PC-3 (cell line): Measurements from ENCODE around the gene TACC2. TPM values are rescaled to one million over a fixed set of nuclear protein-coding genes. Genes with fewer than 3 reads are reported as not detected.
"Not testable (repeated sequence)": the region's sequence is repeated elsewhere in the genome, so short reads cannot be mapped to it uniquely, and the experiment has no call there.

ENCODE experiments used
- ATAC-seq: fragments of 200-7000 bp; cut with Tn5 transposase; 2 replicates; pipeline ENCODE4 v1.9.1; 2020; ENCODE audit warnings: mild to moderate bottlenecking, moderate library complexity
- BruUV-seq: library from RNA; stranded (reverse); fragments of 400-500 nt; replicated peaks from 2 replicates; lab custom pipeline; 2021; lab: Mats Ljungman, UMichigan
- CTCF ChIA-PET: fragments of 300-600 bp; sonication (Branson Sonifier 250); formaldehyde crosslinking; loops from one replicate; lab custom pipeline; 2022; ENCODE audit warnings: antibody characterized with exemption; lab: Charles Lee
- POLR2A ChIA-PET: fragments of 300-600 bp; sonication (Branson Sonifier 250); formaldehyde crosslinking; loops from one replicate; lab custom pipeline; 2022; ENCODE audit warnings: antibody characterized with exemption; ENCODE audit not compliant: unreplicated experiment; lab: Charles Lee
- DNase-seq: peaks from one replicate; pipeline ENCODE4 v3.0.0-alpha.2; 2015
- H2AFZ ChIP-seq: fragments of 300-600 bp; sonication (generic); 2 replicates; pipeline ENCODE4 v1.6.0; 2016; ENCODE audit warnings: antibody characterized with exemption, low read length
- H3F3A ChIP-seq: fragments of 300-600 bp; sonication (generic); one replicate; pipeline ENCODE4 v1.6.0; 2017; ENCODE audit warnings: antibody characterized with exemption, low read length, control low read depth, mild to moderate bottlenecking; ENCODE audit not compliant: unreplicated experiment
- H3K27ac ChIP-seq: fragments of 300-600 bp; sonication (generic); 2 replicates; pipeline ENCODE4 v1.5.1; 2016; ENCODE audit warnings: mild to moderate bottlenecking, low read length
- H3K27me3 ChIP-seq: fragments of 300-600 bp; sonication (generic); 2 replicates; pipeline ENCODE4 v1.6.1; 2016; ENCODE audit warnings: low read length, mixed read lengths
- H3K36me3 ChIP-seq: fragments of 300-600 bp; sonication (generic); 2 replicates; pipeline ENCODE4 v1.6.1; 2016; ENCODE audit warnings: low read depth, mixed run types, low read length, mixed read lengths
- H3K4me1 ChIP-seq: fragments of 300-600 bp; sonication (generic); 2 replicates; pipeline ENCODE4 v1.5.1; 2016; ENCODE audit warnings: low read length; ENCODE audit not compliant: insufficient read depth
- H3K4me2 ChIP-seq: fragments of 300-600 bp; sonication (generic); 2 replicates; pipeline ENCODE4 v1.6.0; 2016; ENCODE audit warnings: low read length
- H3K4me3 ChIP-seq: fragments of 300-600 bp; sonication (generic); 2 replicates; pipeline ENCODE4 v1.5.1; 2016; ENCODE audit warnings: mild to moderate bottlenecking, low read length, mixed read lengths
- H3K79me2 ChIP-seq: fragments of 300-600 bp; sonication (generic); 2 replicates; pipeline ENCODE4 v1.6.1; 2017; ENCODE audit warnings: low read length, mixed read lengths
- H3K9ac ChIP-seq: fragments of 300-600 bp; sonication (generic); 2 replicates; pipeline ENCODE4 v1.6.0; 2016; ENCODE audit warnings: mild to moderate bottlenecking, low read length
- H3K9me2 ChIP-seq: fragments of 300-600 bp; sonication (generic); replicated peaks from 2 replicates; pipeline ENCODE4 v1.6.1; 2016; ENCODE audit warnings: mixed run types, low read length, mixed read lengths
- H3K9me3 ChIP-seq: fragments of 300-600 bp; sonication (generic); 2 replicates; pipeline ENCODE4 v1.6.1; 2016; ENCODE audit warnings: low read length, mixed read lengths
- H4K20me1 ChIP-seq: fragments of 300-600 bp; sonication (generic); 2 replicates; pipeline ENCODE4 v1.6.1; 2016; ENCODE audit warnings: low read length, mixed read lengths
- EZH2 ChIP-seq: fragments of 300-600 bp; sonication (generic); IDR thresholded peaks from one replicate; pipeline ENCODE4 v1.6.1; 2017; ENCODE audit warnings: antibody characterized with exemption, mild to moderate bottlenecking, low read length; ENCODE audit not compliant: unreplicated experiment
- EZH2phosphoT487 ChIP-seq: fragments of 300-600 bp; sonication (generic); IDR thresholded peaks from 2 replicates; pipeline ENCODE4 v1.6.1; 2018; ENCODE audit warnings: mild to moderate bottlenecking, antibody characterized with exemption, low read length, borderline replicate concordance
- intact Hi-C: fragments of 100-400 bp; cut with micrococcal nuclease; formaldehyde crosslinking; loops from 2 replicates; pipeline ENCODE4 v1.9.0; 2023
- total RNA-seq: library from RNA; depleted of rRNA; stranded (reverse); fragments of >200 nt; gene quantifications from 2 replicates; pipeline ENCODE4 v1.2.3, GENCODE V29; 2014
- TF ChIP-seq, protein P1 (sequence below): fragments of 300-600 bp; sonication (generic); conservative IDR thresholded peaks from 2 replicates; pipeline ENCODE4 v1.5.1; 2017; ENCODE audit warnings: antibody characterized with exemption, low read depth, mild to moderate bottlenecking, low read length

The TACC2 gene
- total RNA-seq, 1 experiment from 2014 or later, result 31.7 TPM

DNA sequence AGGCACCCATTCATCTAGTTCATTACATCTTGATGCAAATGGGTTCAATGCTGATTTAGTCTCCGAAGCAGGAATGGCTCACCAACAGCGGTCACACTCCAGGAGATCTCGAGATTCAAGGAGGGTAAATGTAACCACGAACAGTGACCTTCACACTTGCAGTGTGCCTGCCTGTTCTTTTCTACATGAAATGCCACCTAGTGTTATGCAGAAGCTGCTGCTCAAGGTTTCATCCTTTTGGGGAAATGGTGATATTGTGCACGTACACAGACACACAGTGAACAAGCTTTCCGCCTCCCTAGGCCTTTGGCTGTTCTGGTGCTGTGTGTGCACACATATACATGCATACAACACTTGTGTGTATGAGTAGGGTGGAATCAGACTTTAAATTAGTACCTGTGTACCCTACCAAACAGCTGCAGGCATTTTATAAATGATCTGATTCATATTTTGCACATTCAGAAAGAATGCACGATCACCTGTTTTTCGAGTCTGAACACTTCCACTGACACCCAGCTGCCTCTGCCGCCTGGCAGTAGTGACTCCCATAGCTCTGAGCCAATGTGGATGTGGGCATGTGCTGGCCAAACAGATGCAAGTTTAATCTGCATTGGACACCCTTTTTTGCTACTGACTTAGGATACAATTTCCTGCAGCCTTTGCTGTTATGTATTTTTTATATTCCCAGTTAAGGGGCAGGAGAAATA, 100.5 kb downstream of the TACC2 start:
- TF ChIP-seq, protein P1, sequence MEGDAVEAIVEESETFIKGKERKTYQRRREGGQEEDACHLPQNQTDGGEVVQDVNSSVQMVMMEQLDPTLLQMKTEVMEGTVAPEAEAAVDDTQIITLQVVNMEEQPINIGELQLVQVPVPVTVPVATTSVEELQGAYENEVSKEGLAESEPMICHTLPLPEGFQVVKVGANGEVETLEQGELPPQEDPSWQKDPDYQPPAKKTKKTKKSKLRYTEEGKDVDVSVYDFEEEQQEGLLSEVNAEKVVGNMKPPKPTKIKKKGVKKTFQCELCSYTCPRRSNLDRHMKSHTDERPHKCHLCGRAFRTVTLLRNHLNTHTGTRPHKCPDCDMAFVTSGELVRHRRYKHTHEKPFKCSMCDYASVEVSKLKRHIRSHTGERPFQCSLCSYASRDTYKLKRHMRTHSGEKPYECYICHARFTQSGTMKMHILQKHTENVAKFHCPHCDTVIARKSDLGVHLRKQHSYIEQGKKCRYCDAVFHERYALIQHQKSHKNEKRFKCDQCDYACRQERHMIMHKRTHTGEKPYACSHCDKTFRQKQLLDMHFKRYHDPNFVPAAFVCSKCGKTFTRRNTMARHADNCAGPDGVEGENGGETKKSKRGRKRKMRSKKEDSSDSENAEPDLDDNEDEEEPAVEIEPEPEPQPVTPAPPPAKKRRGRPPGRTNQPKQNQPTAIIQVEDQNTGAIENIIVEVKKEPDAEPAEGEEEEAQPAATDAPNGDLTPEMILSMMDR, result 0 out of 2 replicates have a peak, but pooled peaks have one; percentile 40
- TF ChIP-seq EZH2, result no peak
- no peak for TF ChIP-seq EZH2phosphoT487
- H3K27ac ChIP-seq, result peak overlapping the region; percentile 72
- H4K20me1 ChIP-seq, result no peaks in the 10 kb centered on the region
- no peaks in the 10 kb centered on the region for H3K9me3 ChIP-seq
- peaks cover 16% of the 10 kb centered on the region for H3K4me1 ChIP-seq
- H3K4me3 ChIP-seq, result peak overlapping the region; percentile 24; the same call in 1 of the 2 replicates
- H2AFZ ChIP-seq, result peak overlapping the region; percentile 35; the same call in 1 of the 2 replicates
- no peaks in the 10 kb centered on the region for H3F3A ChIP-seq
- ChIA-PET CTCF (interaction anchor here (0.6 kb wide), 1 partner anchor 26 kb away, joined by 3 read pairs; no protein-coding TSS in a partner anchor), POLR2A (no interaction called here)
- intact Hi-C loops, result loop anchor here (1.0 kb wide), 1 partner anchor 23 kb away; no protein-coding TSS in a partner anchor
- no peaks in the 10 kb centered on the region for H3K79me2 ChIP-seq
- no peaks in the 10 kb centered on the region for H3K36me3 ChIP-seq
- no peaks in the 10 kb centered on the region for H3K9me2 ChIP-seq
- peak; percentile 91 for ATAC-seq
- DNase-seq, result peak; percentile 84
- no TSS peak for BruUV-seq
- peak overlapping the region; percentile 73 for H3K4me2 ChIP-seq
- H3K9ac ChIP-seq, result no peak overlapping the region
- no peaks in the 10 kb centered on the region for H3K27me3 ChIP-seq

DNA sequence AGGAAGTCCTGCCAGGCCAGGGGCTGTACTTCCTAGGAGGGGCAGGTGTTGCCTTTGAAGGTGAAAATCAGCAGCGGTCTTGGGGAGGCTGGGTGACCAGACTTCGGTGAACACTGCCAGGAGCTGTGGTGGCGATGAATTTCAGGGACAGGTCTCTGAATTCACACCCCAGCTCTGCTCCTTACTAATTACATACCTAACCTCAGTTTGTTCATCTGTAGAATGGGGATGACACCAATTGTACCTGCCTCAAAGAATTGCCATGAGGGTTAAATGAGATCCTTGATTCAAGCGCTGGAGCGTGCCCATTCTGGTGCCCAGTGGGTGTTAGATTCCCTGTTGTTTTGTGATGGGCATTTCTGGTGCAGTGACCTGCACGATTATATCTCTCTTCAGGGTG, 102.8 kb downstream of the TACC2 start:
- no peak for DNase-seq
- ChIA-PET POLR2A (no interaction called here), CTCF (no interaction called here)
- Histone ChIP-seq H2AFZ (no peak overlapping the region), H3K4me1 (peaks cover 16% of the 10 kb centered on the region), H3K4me3 (no peak overlapping the region), H4K20me1 (no peaks in the 10 kb centered on the region), H3K36me3 (no peaks in the 10 kb centered on the region), H3K9ac (no peak overlapping the region), H3F3A (no peaks in the 10 kb centered on the region), H3K79me2 (no peaks in the 10 kb centered on the region), H3K9me2 (no peaks in the 10 kb centered on the region), H3K9me3 (no peaks in the 10 kb centered on the region), H3K4me2 (no peak overlapping the region), H3K27me3 (no peaks in the 10 kb centered on the region), H3K27ac (no peak overlapping the region)
- TF ChIP-seq EZH2 (no peak), EZH2phosphoT487 (no peak)
- TF ChIP-seq, protein P1, result no peak
- intact Hi-C loops, result no loop called here
- BruUV-seq, result no TSS peak
- ATAC-seq, result no peak

DNA sequence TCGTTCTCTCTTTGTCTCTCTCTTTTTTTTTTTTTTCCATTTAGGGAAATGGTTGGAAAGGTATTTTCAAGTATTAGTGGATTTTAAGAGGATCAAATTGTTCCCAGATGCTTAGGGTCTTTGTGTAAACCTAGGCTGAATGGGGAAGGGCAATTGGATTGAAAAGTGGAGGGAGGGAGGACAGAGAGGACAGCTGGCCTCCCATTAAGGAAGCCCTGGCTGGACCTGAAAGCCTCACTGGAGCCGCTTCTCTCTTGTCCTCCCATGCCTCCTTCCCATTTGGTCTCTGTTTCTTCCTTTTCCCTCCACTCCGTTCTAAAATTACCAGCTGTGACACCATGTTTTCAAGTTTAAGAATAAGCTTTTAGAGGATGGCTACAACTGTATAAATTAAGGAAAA, 104.1 kb downstream of the TACC2 start:
- ChIA-PET CTCF (no interaction called here), POLR2A (no interaction called here)
- Histone ChIP-seq H3K4me1 (peaks cover 16% of the 10 kb centered on the region), H3F3A (no peaks in the 10 kb centered on the region), H3K27ac (no peak overlapping the region), H3K9me2 (no peaks in the 10 kb centered on the region), H3K9ac (no peak overlapping the region), H3K9me3 (no peaks in the 10 kb centered on the region), H3K27me3 (no peaks in the 10 kb centered on the region), H3K79me2 (no peaks in the 10 kb centered on the region), H3K4me3 (no peak overlapping the region), H3K36me3 (no peaks in the 10 kb centered on the region), H2AFZ (no peak overlapping the region), H4K20me1 (no peaks in the 10 kb centered on the region), H3K4me2 (no peak overlapping the region)
- TF ChIP-seq EZH2phosphoT487, result no peak
- TF ChIP-seq, protein P1, result no peak
- no peak for TF ChIP-seq EZH2
- intact Hi-C loops, result no loop called here
- ATAC-seq (no peak), DNase-seq (no peak)
- BruUV-seq, result no TSS peak

DNA sequence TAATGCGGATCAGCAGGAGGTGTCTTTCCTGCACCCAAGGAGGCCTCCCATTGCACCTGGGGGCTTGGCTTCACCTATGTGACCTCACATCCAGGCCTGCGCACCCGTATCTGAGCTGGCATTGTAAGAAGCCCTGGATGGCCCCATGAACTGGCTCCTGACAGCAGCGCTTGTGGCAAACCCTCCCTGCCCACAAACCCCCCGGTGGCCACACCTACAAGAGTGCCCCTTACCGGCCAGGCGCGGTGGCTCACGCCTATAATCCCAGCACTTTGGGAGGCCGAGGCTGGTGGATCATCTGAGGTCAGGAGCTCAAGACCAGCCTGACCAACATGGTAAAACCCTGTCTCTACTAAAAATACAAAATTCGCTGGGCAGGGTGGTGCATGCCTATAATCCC, 107.2 kb downstream of the TACC2 start:
- H3K36me3 ChIP-seq, DNase-seq, H3K79me2 ChIP-seq, H3F3A ChIP-seq, H3K4me1 ChIP-seq, H3K4me3 ChIP-seq, H4K20me1 ChIP-seq, ATAC-seq, H3K9me2 ChIP-seq, H3K9me3 ChIP-seq, intact Hi-C loops, H3K9ac ChIP-seq, BruUV-seq, H2AFZ ChIP-seq, H3K27ac ChIP-seq, H3K4me2 ChIP-seq, CTCF ChIA-PET, POLR2A ChIA-PET, H3K27me3 ChIP-seq: not testable (repeated sequence)
